NCI-H345 treated with DMSO at 0.1 percent for 48 hours (cell line): ENCODE data around the gene WDR93.
A peak's percentile ranks its signal among the peaks of the same experiment; 100 is the strongest.

ENCODE experiments used
- DNase-seq: peaks from one replicate; lab custom pipeline; 2025; ENCODE audit not compliant: unreplicated experiment; lab: John Stamatoyannopoulos, UW

WDR93 gene

DNA sequence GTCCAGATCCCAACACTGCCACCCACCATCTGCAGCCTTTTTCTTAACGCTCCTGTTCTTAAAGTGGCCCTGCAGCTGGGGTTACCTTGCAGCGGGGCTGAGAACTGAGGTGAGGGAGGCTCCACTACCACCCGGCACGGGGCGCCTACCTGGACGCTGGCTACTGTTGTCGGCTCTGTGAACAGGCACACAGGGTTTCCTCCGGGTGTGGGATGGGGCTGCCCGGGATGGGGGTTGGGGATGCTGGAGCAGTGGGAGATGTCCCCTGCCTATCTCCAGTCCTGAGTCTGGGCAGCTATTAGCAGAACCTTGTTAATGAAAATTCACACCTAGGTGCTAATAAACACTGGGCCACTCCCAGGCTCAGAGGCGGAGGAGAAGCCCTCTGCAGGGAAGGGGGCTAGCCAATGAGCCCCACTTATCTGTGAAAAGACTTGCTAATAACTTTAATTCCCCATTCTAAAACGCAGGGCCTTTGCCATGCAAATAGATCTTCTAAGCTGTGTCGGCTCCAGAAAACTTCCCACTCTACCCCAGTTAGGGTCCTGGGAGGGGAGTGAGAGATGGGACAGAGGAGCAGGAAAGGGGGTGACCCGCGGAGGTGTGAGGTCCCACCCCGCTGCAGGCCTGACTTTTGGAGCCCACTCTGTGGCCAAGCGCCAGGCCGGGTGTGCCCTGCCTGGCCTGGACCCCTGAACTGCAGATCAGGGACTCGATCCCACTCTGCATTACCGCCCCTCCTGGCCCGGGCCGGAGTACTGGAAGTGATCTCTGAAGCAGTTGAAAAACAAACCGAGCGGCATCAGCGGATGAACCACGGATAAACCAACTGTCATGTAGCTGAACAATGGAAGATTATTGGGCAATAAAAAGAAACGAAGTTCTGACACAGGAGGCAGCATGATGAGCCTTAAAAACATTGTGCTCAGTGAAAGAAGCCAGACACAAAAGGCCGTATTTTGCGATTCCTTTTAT lies 57.4 kb downstream of the WDR93 start:
- no peak for DNase-seq

DNA sequence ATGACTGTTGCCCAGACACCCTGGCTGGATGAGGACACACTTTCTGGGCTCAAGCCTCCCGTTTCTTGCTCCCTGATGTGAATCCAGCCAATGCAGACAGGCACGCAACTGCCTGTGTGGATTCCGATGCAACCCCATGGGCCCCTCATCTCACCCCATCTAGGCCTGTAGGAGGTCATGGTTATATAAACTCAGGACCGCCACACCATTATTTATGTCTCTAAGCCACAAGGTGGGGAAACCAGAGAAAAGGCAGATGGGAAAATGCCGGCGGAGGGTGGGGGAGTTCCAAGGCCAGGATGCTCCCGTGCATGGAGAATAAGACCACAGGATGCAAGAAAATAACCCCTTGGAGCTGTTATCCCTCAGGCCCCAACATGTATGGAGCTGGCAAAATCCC lies 58.4 kb downstream of the WDR93 start:
- DNase-seq, result no peak

DNA sequence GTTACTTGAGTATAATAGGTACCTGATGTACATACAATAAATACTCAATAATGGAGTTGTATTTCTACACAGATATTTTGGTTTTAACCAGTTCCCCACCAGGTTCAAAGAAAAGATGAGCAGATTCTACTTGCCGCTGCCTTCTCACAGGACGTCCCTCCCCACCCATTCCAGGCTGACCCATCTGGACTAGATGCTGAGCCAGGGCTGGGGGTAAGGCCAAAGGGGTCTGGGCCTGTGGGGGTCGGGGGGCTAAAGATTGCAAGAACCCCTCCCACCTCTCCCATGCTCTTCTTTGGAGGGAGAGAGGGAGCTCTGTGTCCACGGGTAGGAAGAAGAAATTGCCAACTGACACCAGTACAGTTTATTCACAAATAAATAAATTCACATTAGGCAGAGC lies 58.9 kb downstream of the WDR93 start:
- no peak for DNase-seq

DNA sequence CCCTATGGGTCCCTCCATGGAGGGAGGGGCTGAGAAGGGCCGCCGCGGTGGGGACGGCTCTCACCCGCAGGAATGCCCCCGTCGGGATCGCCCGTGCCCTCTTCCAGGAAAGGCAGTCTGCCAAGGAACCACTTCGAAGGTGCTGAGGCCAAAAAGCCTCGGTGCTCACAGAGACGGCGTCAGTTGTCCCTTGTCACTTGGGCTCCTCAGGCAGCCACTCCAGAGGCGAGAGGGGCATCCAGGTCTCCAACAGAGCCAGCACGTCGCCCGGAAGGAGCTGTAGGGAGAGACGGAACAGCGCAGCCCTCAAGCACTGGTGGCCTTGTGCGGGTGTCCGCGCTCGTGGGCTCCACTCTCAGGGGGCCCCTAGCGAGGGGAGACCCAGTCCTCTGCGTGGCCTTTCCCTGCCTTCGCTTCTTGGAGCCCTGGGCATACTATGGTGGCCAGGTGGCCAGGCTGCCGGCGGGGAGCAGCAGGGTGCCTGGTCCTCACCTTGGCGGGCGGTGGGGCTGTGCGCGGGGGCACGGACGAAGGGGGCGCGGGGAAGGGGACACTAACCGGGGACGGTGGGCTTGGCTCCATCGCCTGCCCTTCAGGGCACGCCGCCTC lies 59.4 kb downstream of the WDR93 start:
- DNase-seq, result no peak

- DNase-seq, result peak; percentile 72
Observed at GRCh38 chr15:89750560-89751542, 60.2 kb downstream of the WDR93 start, which contains the start of gene MESP1. Gene MESP1 (minus strand): TSS chr15:89751249. CDS start chr15:89751231, 18 bp downstream.

DNA sequence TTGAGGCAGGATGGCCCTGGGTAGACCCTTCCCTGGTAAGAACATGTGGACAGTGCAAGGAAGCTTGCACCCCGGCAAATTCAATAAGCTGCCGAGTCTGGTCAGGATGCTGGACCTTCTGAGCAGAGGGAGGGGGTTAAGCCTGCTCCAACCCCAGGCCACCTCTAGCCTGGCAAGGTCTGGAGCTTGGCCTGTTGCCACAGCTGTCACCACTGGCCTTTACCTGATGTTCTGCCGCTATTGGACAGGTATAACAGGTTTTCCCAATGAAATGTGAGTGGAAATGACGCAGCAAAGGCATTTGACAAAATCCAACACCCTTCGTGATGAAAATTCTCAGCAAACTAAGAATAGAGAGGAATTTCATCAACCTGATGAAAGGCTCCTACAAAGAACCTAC lies 61.1 kb downstream of the WDR93 start:
- no peak for DNase-seq

- no peak for DNase-seq
Observed at GRCh38 chr15:89753855-89754254, 63.2 kb downstream of the WDR93 start.

- no peak for DNase-seq
Observed at GRCh38 chr15:89754361-89755154, 63.9 kb downstream of the WDR93 start.

GRCh38 chr15:89755701-89756100 lies 65.1 kb downstream of the WDR93 start:
- no peak for DNase-seq

- no peak for DNase-seq
Observed at GRCh38 chr15:89756897-89757296, 66.3 kb downstream of the WDR93 start.

- no peak for DNase-seq
Observed at GRCh38 chr15:89758283-89758682, 67.7 kb downstream of the WDR93 start.

- no peak for DNase-seq
Observed at GRCh38 chr15:89758981-89759380, 68.4 kb downstream of the WDR93 start.

DNA sequence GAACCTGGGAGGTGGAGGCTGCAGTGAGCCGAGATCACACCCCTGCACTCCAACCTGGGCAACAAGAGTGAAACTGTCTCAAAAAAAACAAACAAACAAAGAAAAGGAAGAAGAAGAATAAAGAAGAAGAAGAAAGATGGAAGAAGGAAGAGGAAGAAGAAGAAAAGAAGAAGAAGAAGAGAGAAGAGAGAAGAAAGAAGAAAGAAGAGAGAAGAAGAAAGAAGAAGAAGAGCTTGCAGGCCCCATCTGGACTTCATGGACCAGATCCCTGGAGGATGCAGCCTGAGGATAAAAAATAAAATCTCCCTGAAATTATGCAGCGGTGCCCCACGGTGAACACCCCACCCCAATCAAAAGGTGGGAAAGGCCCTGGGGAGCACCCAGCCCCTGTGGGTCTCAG lies 69.2 kb downstream of the WDR93 start:
- DNase-seq, result no peak

DNA sequence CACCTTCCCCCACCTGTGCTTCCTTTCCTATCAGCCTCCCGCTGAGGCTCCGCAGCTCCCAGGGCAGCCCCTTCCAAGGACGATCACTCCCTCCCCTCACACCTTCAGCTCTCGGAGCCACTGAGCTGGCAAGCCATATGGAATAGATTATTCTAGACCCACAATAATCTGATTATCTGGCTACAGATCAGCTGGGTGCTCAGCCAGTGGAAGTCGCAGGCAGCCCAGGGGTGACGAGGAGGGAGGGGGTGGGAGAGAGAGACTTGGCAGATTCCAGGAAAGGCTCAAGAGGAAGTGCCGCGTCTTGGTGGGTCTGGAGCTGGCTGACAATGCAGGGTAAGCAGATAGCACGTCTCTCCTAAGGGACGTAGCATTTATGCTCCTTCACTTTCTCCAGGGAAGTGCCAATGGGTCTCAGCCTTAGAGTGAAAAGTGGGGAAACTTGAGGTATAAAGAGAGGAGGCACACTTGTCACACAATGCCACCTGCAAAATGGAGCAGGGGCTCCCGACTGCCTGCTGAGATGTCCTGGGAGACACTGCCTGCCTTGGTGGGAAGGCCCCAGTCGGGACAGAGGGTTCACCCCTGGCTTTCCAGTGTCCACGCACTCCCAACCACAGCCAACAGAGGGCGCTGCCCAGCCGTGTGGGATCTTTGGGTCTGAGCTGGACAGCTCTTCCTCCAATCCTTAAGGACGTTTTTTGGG lies 69.8 kb downstream of the WDR93 start:
- DNase-seq, result no peak

GRCh38 chr15:89761009-89761831 lies 70.6 kb downstream of the WDR93 start:
- no peak for DNase-seq

GRCh38 chr15:89761929-89762328 lies 71.3 kb downstream of the WDR93 start:
- DNase-seq, result no peak

DNA sequence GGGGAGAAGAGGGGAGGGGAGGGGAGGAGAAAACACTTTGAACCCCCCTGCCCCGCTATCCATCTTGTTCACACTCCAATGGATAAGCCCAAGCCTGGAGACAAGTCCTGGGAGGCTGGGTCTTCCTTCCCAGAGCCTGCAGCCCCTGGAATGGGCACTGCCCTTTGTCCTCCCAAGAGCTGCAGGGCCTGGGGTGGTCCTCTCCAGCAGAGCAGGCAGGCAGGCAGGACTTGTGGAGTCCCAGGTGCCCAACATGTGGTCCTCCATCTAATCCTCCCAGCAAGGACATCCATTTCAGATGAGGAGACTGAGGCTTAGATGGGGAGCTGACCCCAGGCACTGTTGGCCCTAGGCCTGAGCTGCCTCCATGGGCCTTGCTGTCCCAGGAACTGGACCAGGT lies 75.1 kb downstream of the WDR93 start:
- DNase-seq, result no peak

DNA sequence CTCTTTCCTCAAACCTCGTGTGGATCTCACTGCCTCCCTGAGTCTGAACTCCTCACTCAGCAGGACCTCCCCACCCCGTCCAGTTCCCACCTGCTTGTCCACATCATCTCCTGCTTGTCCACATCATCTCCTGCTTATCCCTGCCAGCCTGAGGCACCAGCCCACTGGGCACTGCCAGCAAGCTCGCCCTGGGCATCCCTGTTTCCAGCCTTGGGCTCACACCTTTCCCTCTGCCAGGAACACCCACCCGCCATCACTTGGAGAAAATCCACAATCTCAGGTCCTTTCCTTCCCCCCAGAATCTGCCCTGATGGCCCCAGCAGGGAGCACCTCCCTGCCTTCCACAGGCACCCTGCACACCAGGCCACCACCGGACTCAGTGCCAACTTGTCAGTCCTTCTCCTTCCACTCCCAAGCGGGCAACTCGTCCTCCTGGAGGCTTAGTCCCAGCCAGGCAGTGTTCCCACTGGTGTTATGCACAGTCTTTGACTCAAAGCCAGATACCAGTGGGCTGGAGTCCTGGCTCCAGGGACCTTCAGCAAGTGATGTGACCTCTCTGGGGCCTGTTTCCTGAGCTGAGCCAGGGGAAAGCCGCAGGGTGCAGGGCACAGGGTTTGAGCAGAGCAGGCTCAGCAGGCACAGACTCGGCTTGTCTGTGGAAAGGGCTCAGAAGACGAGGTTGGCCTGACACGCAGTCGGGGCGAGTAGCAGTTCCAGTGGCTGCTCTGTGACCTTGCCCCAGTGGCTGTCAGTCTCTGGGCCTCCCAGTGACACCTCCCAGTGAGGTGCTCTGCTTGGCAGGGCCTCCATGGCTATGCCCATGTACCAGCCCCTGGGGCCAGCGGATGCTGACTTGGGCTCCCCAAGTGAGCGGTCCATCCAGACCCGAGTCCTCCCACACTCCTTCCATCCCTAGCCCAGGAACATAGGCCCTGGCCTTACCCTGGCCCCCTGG lies 76.0 kb downstream of the WDR93 start:
- DNase-seq, result no peak
